Mesendoderm (in vitro differentiated cells): ENCODE data around the gene GOLIM4.

Experiments used
- DNase-seq: peaks from one replicate; pipeline ENCODE4 v3.0.0; 2013
- H2AK5ac ChIP-seq: 2 replicates; pipeline ENCODE4 v1.6.1; 2013; ENCODE audit warnings: low read length, inconsistent platforms
- H2BK120ac ChIP-seq: 2 replicates; pipeline ENCODE4 v1.6.1; 2013; ENCODE audit warnings: low read depth, mild to moderate bottlenecking, low read length, moderate library complexity, mixed read lengths
- H2BK15ac ChIP-seq: replicated peaks from 2 replicates; pipeline ENCODE4 v1.6.1; 2013; ENCODE audit warnings: low read depth, mild to moderate bottlenecking, moderate library complexity
- H2BK5ac ChIP-seq: 2 replicates; pipeline ENCODE4 v1.6.1; 2013; ENCODE audit warnings: low read length, inconsistent platforms
- H3K18ac ChIP-seq: 2 replicates; pipeline ENCODE4 v1.6.1; 2013; ENCODE audit warnings: mild to moderate bottlenecking, low read length, mixed read lengths
- H3K23ac ChIP-seq: one replicate; pipeline ENCODE4 v1.6.1; 2013; ENCODE audit warnings: low read length
- H3K27ac ChIP-seq: 2 replicates; pipeline ENCODE4 v1.5.1; 2013; ENCODE audit warnings: low read depth, mild to moderate bottlenecking, inconsistent platforms, low read length, moderate library complexity
- H3K27me3 ChIP-seq: 2 replicates; pipeline ENCODE4 v1.6.1; 2013; ENCODE audit warnings: low read length, control low read depth, mild to moderate bottlenecking, inconsistent platforms; ENCODE audit not compliant: insufficient read depth, poor library complexity
- H3K36me3 ChIP-seq: 2 replicates; pipeline ENCODE4 v1.6.1; 2013; ENCODE audit warnings: low read length, inconsistent platforms; ENCODE audit not compliant: control insufficient read depth, insufficient read depth
- H3K4ac ChIP-seq: one replicate; pipeline ENCODE4 v1.6.1; 2013; ENCODE audit warnings: low read depth, mild to moderate bottlenecking, low read length, moderate library complexity
- H3K4me1 ChIP-seq: 2 replicates; pipeline ENCODE4 v1.6.1; 2013; ENCODE audit warnings: low read depth, low read length, inconsistent platforms; ENCODE audit not compliant: control insufficient read depth
- H3K4me2 ChIP-seq: 2 replicates; pipeline ENCODE4 v1.6.1; 2013; ENCODE audit warnings: low read length
- H3K4me3 ChIP-seq: 2 replicates; pipeline ENCODE4 v1.5.1; 2013; ENCODE audit warnings: mild to moderate bottlenecking, low read length
- H3K56ac ChIP-seq: one replicate; pipeline ENCODE4 v1.6.1; 2013; ENCODE audit warnings: low read length
- H3K79me1 ChIP-seq: 2 replicates; pipeline ENCODE4 v1.6.1; 2013; ENCODE audit warnings: low read length, inconsistent platforms
- H3K79me2 ChIP-seq: 2 replicates; pipeline ENCODE4 v1.6.1; 2013; ENCODE audit warnings: mild to moderate bottlenecking, low read length; ENCODE audit not compliant: control insufficient read depth, insufficient read depth
- H3K9ac ChIP-seq: 2 replicates; pipeline ENCODE4 v1.6.1; 2013; ENCODE audit warnings: low read length, inconsistent platforms
- H4K5ac ChIP-seq: one replicate; pipeline ENCODE4 v1.6.1; 2013; ENCODE audit warnings: low read length
- H4K8ac ChIP-seq: one replicate; pipeline ENCODE4 v1.6.1; 2013; ENCODE audit warnings: low read depth, mild to moderate bottlenecking, control low read depth, low read length, moderate library complexity
- WGBS: extraction: QIAGEN DNeasy Blood & Tissue Kit; methylation state at CpG from one replicate; pipeline ENCODE4 v1.1.7; 2013; ENCODE audit warnings: low lambda C conversion rate, missing lambda C conversion rate; ENCODE audit not compliant: insufficient coverage; ENCODE audit errors: extremely low coverage; 5-methylcytosine and 5-hydroxymethylcytosine counted together

Gene GOLIM4

DNA sequence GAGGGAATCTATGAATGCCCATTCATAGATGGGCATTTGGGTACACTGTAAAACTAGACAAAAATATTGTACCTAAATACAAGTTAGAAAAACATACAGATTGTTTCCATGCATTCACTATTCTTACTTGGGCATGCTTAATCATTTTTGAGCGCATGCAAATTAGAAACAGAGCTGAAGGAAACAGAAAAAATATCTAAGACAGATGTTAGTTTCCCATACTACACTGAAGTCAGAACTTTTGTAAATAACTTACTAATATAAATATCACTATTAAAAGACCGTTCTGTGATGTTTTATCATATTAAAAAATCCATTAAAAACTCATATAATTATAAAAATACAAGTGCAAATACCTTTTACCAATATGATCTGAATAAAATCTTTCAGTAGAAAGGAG, 58.7 kb downstream of the GOLIM4 start:
- no peak overlapping the region for H4K5ac ChIP-seq
- H3K36me3 ChIP-seq, result no peaks in the 10 kb centered on the region
- WGBS, result 100% methylated on average over 1 of the region's 2 CpGs
- H3K18ac ChIP-seq, result no peak overlapping the region
- H3K4me3 ChIP-seq, result no peak overlapping the region
- no peak overlapping the region for H3K4me2 ChIP-seq
- H3K79me2 ChIP-seq, result no peaks in the 10 kb centered on the region
- H2AK5ac ChIP-seq, result no peak overlapping the region
- no peak overlapping the region for H3K56ac ChIP-seq
- no peak overlapping the region for H2BK15ac ChIP-seq
- H3K4ac ChIP-seq, result no peak overlapping the region
- H3K27ac ChIP-seq, result no peak overlapping the region
- no peak overlapping the region for H3K9ac ChIP-seq
- DNase-seq, result no peak
- no peaks in the 10 kb centered on the region for H3K79me1 ChIP-seq
- no peak overlapping the region for H4K8ac ChIP-seq
- H3K23ac ChIP-seq, result no peak overlapping the region
- no peaks in the 10 kb centered on the region for H3K27me3 ChIP-seq
- H2BK5ac ChIP-seq, result no peak overlapping the region
- no peak overlapping the region for H2BK120ac ChIP-seq
- no peaks in the 10 kb centered on the region for H3K4me1 ChIP-seq

DNA sequence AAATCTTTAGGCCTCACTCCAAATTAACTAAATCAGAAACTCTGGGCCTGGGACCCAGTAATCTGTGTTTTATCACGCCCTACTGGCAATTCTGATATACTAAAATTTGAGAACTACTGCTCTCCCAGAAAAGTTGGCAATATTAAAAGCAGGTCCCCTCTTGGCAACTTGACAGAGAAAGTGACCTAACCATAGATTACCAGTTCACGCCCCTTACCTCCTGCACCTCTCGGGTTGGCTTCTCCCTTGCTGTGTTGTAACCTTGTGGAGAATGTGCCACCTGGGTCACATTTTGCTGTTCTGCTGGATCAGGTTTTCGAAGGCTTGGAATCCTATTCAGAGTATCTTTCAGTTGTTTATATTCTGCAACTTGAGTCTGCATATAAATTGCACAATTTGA, 59.1 kb downstream of the GOLIM4 start:
- DNase-seq, result no peak
- H3K4me3 ChIP-seq, result no peak overlapping the region
- no peaks in the 10 kb centered on the region for H3K4me1 ChIP-seq
- no peak overlapping the region for H4K8ac ChIP-seq
- H3K18ac ChIP-seq, result no peak overlapping the region
- H3K79me1 ChIP-seq, result no peaks in the 10 kb centered on the region
- H3K27ac ChIP-seq, result no peak overlapping the region
- no CpG with 5 or more reads among the region's 4 CpGs for WGBS
- no peak overlapping the region for H2BK15ac ChIP-seq
- no peak overlapping the region for H2BK5ac ChIP-seq
- no peak overlapping the region for H4K5ac ChIP-seq
- no peak overlapping the region for H2AK5ac ChIP-seq
- H3K4ac ChIP-seq, result no peak overlapping the region
- H3K4me2 ChIP-seq, result no peak overlapping the region
- no peaks in the 10 kb centered on the region for H3K36me3 ChIP-seq
- no peak overlapping the region for H3K23ac ChIP-seq
- no peak overlapping the region for H3K56ac ChIP-seq
- no peaks in the 10 kb centered on the region for H3K79me2 ChIP-seq
- H2BK120ac ChIP-seq, result no peak overlapping the region
- no peaks in the 10 kb centered on the region for H3K27me3 ChIP-seq
- H3K9ac ChIP-seq, result no peak overlapping the region

DNA sequence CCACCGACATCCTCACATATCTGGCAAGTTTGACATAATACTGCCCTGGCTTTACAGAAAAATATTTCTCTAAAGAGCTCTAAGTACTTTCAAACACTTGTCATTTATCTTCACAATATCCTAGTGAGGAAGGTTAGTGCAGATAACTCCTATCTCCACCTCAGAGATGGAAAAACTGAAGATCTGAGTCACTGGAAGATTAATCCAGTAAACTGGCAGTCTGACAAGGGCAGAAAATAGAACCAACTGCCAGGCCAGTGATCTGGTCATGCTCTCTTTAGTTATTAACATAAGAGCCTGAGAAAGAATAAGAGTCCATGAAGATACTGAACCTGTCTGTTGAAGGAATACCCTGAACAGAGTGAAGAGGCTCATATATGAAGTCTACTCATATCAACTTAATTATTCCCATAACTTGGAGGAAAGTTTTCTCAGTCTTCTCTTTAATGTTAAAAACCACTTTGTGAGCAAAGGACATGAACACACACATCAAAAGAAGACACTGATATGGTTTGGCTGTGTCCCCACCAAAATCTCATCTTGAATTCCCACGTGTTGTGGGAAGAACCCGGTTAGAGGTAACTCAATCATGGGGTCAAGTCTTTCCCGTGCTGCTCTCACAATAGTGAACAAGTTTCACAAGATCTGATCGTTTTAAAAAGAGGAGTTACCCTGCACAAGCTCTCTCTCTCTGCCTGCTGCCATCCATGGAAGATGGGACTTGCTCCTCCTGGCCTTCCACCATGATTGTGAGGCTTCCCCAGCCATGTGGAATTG, 61.4 kb downstream of the GOLIM4 start:
- H2BK5ac ChIP-seq, result no peak overlapping the region

DNA sequence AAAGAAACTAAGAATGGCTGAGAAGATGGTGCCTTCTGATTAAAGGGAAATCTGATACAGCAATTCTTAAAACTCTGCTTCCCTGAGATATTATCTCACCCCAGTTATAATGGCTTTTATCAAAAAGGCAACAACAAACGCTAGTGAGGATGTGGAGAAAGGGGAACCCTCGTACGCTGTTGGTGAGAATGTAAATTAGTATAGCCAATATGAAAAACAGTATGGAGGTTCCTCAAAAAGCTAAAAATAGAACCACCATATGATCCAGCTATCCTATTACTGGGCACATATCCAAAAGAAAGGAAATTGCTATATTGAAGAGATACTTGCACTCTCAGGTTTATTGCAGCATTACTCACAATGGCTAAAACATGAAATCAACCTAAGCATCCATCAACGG, 65.1 kb downstream of the GOLIM4 start:
- no peak overlapping the region for H2BK120ac ChIP-seq
- H3K36me3 ChIP-seq, result no peaks in the 10 kb centered on the region
- no peaks in the 10 kb centered on the region for H3K79me1 ChIP-seq
- H3K79me2 ChIP-seq, result no peaks in the 10 kb centered on the region
- no peak overlapping the region for H3K4ac ChIP-seq
- H3K4me1 ChIP-seq, result no peaks in the 10 kb centered on the region
- no peak overlapping the region for H3K9ac ChIP-seq
- no peak overlapping the region for H2BK15ac ChIP-seq
- no peak overlapping the region for H3K23ac ChIP-seq
- no peak overlapping the region for H3K4me3 ChIP-seq
- no peak overlapping the region for H2AK5ac ChIP-seq
- no peak overlapping the region for H3K18ac ChIP-seq
- no peak overlapping the region for H3K4me2 ChIP-seq
- no peak overlapping the region for H4K5ac ChIP-seq
- H3K27me3 ChIP-seq, result no peaks in the 10 kb centered on the region
- no peak overlapping the region for H2BK5ac ChIP-seq
- WGBS, result no CpG with 5 or more reads among the region's 4 CpGs
- H3K56ac ChIP-seq, result no peak overlapping the region
- DNase-seq, result no peak
- no peak overlapping the region for H3K27ac ChIP-seq
- no peak overlapping the region for H4K8ac ChIP-seq

More for the DNA sequence above, 61.4 kb downstream of the GOLIM4 start:
- H3K4me2 ChIP-seq, result no peak overlapping the region
- no peaks in the 10 kb centered on the region for H3K79me1 ChIP-seq
- H3K36me3 ChIP-seq, result no peaks in the 10 kb centered on the region
- WGBS, result no CpG with 5 or more reads among the region's 5 CpGs
- no peak overlapping the region for H2BK120ac ChIP-seq
- H4K8ac ChIP-seq, result no peak overlapping the region
- no peak overlapping the region for H3K4me3 ChIP-seq
- H3K27ac ChIP-seq, result no peak overlapping the region
- no peak overlapping the region for H3K18ac ChIP-seq
- no peak overlapping the region for H3K9ac ChIP-seq
- H3K79me2 ChIP-seq, result no peaks in the 10 kb centered on the region
- H3K23ac ChIP-seq, result no peak overlapping the region
- H3K27me3 ChIP-seq, result no peaks in the 10 kb centered on the region
- no peak overlapping the region for H2AK5ac ChIP-seq
- no peak overlapping the region for H2BK15ac ChIP-seq
- DNase-seq, result no peak
- H3K4me1 ChIP-seq, result no peaks in the 10 kb centered on the region
- H3K4ac ChIP-seq, result no peak overlapping the region
- no peak overlapping the region for H3K56ac ChIP-seq
- no peak overlapping the region for H4K5ac ChIP-seq

DNA sequence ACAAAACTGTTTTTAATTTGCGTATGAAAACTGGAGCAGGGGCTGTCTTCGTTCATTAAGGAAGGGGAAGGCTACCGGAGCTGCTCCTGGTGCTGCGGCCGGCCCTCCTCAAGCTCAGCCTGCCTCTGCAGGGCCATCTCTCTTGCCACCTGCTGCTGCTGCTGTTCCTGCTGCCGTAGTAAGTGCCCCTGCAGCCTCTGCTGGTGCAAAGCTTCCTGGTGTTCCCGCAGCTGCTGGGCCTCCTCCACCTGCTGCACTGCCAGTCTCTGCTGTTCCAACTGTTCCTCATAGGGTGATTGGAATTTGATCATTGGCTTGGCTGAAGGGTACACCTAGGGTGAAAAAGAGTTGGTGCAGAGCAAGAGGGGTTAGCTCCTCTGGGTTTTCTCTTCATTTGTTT, 66.0 kb downstream of the GOLIM4 start:
- Histone ChIP-seq H4K8ac (no peak overlapping the region), H3K36me3 (no peaks in the 10 kb centered on the region), H2AK5ac (no peak overlapping the region), H4K5ac (no peak overlapping the region), H3K4me1 (no peaks in the 10 kb centered on the region), H2BK15ac (no peak overlapping the region), H3K79me1 (no peaks in the 10 kb centered on the region), H3K4me2 (no peak overlapping the region), H3K27me3 (no peaks in the 10 kb centered on the region), H2BK5ac (no peak overlapping the region), H3K18ac (no peak overlapping the region), H3K56ac (no peak overlapping the region), H2BK120ac (no peak overlapping the region), H3K79me2 (no peaks in the 10 kb centered on the region), H3K4ac (no peak overlapping the region), H3K4me3 (no peak overlapping the region), H3K9ac (no peak overlapping the region), H3K27ac (no peak overlapping the region), H3K23ac (no peak overlapping the region)
- WGBS, result no CpG with 5 or more reads among the region's 7 CpGs
- no peak for DNase-seq

DNA sequence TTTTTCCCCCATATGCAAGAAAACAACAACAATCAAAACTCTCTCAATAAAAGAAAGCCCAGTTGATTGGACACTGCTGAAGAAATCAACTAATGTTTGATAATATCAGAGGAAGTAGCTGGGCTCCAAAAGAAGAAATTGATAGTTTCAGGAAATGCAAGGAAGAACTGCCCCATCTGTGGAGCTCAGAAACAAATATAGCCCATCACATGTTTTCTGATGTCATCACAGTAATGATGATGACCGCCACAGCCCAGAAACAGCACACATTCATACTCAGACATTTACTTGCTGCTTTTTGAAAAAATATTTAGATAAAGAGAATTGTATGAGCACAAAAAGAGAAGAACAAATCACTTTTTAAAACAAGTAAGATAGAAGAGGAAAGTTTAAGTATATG, 67.6 kb downstream of the GOLIM4 start:
- H3K27ac ChIP-seq, result no peak overlapping the region
- H2BK5ac ChIP-seq, result no peak overlapping the region
- H3K9ac ChIP-seq, result no peak overlapping the region
- H2AK5ac ChIP-seq, result no peak overlapping the region
- no CpG with 5 or more reads among the region's 1 CpG for WGBS
- H3K56ac ChIP-seq, result no peak overlapping the region
- H3K79me2 ChIP-seq, result no peaks in the 10 kb centered on the region
- H3K36me3 ChIP-seq, result peaks cover 2% of the 10 kb centered on the region
- DNase-seq, result no peak
- no peak overlapping the region for H3K18ac ChIP-seq
- no peaks in the 10 kb centered on the region for H3K27me3 ChIP-seq
- no peak overlapping the region for H3K4me3 ChIP-seq
- no peak overlapping the region for H2BK15ac ChIP-seq
- H2BK120ac ChIP-seq, result no peak overlapping the region
- H4K5ac ChIP-seq, result no peak overlapping the region
- H3K4ac ChIP-seq, result no peak overlapping the region
- no peaks in the 10 kb centered on the region for H3K4me1 ChIP-seq
- no peaks in the 10 kb centered on the region for H3K79me1 ChIP-seq
- no peak overlapping the region for H4K8ac ChIP-seq
- no peak overlapping the region for H3K4me2 ChIP-seq
- H3K23ac ChIP-seq, result no peak overlapping the region
